GM18505 (cell line): ENCODE results near the gene RCOR1.

ENCODE experiments used
- ATAC-seq: cut with Tn5 transposase; IDR thresholded peaks from one replicate; pipeline ENCODE4 v1.9.1; 2021; ENCODE audit not compliant: unreplicated experiment
- POLR2A ChIP-seq: IDR thresholded peaks from 4 replicates; pipeline ENCODE4 v1.6.1; 2011; ENCODE audit warnings: borderline replicate concordance; ENCODE audit not compliant: insufficient read depth, insufficient read length; ENCODE audit errors: extremely low read depth

Gene RCOR1

GRCh38 chr14:102729268-102729667 is 136.8 kb downstream of the RCOR1 start:
- ATAC-seq: no peak
- TF ChIP-seq POLR2A: no peak

DNA sequence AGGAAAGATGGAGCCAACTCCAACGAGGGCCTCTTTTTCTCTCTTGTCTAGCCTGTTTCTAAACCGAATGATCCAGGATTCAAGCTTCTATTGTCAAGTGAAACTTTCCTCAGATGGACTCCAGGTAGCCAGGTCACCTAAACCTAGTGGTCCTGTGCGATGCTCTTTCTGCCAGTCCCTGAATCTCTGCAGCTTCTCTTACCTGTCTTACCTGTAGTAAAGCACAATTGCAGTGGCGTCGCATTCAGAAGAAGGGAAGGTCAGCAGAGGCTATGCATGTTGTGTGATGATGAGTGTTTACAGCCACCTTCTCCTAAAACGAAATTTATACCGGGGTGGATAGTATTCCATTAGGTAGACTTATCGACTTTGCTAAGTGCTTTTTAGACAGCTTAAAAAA is 137.4 kb downstream of the RCOR1 start:
- ATAC-seq: no peak
- no peak for TF ChIP-seq POLR2A

- no peak for TF ChIP-seq POLR2A
Observed at GRCh38 chr14:102731101-102731870, 138.8 kb downstream of the RCOR1 start.

DNA sequence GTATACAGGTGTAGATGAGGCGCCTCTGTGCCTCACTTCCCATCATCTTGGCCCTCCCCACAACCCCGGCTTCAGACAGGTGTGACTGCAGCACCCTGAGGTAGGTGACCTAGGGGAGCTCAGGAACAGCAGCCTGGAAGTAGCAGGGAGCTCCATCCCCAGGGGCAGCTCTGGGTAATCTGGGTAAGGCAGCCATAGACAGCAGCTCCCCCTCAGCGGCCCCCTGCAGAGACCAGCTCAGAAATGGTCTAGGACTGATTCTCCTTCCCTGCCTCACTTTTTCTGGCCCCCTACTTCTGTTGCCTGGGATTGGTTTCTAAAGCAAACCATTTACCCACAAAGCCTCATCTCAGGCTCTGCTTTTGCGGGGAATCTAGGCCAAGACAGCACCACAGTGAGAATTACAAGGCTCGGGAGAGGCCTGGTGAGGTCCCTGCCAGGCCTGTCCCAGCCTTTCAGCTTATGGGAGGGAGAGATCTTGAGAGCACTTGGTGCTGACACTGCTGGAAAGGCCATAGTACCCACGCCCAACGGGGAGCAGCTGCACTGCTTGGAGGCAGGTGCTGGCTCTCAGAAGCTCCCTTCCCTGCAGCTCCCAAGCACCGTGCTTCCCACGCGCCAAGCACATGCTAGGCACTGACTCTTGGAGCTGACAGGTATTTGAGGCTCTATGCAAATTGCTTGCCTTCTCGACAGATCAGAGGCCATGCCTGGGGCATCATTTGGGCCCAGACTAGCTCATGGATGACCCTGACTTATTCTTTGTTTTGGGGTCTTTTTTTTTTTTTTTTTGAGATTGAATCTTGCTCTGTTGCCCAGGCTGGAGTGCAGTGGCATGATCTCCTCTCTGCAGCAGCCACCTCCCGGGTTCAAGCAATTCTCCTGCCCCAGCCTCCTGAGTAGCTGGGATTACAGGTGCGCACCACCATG is 139.7 kb downstream of the RCOR1 start:
- ATAC-seq: no peak
- no peak for TF ChIP-seq POLR2A

More at GRCh38 chr14:102731101-102731870, 138.8 kb downstream of the RCOR1 start:
- ATAC-seq: no peak

DNA sequence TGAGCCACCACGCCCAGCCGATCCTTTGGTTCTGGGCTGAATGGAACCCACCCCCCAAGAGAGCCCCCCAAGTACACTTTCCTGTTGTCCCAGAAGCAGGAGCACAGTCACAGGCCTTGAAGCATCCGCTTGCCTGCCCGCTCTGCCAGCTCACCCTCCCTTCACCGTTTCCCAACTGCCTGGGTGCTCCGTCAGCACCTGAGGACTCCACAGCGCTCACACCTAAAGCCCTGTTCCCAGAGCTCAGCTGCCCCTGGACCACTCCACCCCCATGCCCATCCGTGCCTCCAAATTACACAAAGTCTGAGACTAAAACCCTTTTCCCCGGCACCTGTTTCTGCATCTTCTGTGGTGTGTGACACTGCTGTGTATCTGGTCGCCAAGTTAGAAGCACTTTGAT is 140.5 kb downstream of the RCOR1 start:
- no peak for TF ChIP-seq POLR2A
- no peak for ATAC-seq

GRCh38 chr14:102733326-102733725 is 140.9 kb downstream of the RCOR1 start:
- TF ChIP-seq POLR2A: no peak
- no peak for ATAC-seq

DNA sequence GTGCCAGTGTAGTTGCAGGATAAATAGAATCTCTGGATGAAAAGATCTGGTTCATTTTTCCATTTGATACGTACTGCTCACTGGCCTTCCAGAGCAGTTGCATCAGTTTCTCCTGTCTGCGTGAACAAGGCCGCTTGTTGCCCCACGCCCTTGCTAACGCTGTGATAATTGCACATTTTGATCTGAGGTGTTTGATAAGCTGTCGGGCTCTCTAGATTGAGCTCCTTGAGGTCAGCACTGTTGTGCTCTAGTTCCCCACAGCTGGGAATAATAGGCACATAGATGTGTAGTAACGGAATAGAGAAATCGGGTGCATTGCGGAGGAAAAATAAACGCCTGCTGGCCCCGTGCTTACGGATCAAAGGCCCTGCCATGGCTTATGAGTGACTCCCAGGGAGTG is 142.0 kb downstream of the RCOR1 start:
- no peak for ATAC-seq
- TF ChIP-seq POLR2A: no peak

- ATAC-seq: no peak
Observed at GRCh38 chr14:102736956-102737355, 144.5 kb downstream of the RCOR1 start.

DNA sequence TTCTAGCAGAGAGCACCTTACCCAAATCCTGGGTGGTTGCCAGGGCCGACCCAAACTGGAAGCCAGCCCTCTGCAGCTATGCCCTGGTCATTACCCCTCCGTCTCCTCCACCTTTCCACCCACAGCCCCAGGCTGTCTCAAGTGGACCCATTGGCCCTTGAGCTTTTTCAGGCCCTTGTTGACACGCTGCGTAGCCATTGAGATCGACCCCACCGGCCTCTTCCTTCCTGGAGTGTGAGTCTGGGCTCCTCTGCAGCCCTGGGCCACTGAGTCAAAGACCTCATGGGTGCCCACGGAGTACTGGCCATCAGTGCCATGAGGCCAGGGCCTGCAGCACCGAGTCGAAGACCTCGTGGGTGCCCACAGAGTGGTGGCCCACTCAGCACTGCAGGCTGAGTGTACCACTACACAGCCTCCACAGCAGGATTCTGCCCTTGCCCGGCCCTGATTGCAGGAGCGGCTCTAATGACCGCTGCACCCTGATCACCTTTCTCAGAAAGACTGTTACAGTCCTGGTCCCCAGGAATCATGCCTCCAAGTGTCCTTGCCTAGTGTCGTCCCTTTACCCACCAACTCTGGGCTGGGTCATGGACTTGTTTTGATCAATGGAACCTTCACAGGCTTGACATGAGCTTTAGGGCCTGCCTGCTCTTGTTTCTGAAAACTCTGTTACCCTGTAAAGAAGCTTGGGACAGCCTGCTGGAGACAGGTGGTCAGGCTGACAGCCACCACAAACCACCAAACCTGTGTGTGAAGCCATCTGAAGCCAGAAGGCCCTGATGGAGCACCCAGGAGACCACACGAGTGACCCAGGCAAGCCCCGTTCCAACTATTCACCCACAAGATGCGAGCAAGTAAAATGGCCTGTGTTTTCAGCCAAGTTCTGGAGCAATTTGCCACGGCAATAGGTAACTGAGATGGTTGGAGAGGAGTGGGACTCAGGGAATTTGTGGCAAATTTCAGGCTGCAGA is 145.2 kb downstream of the RCOR1 start:
- no peak for ATAC-seq
- no peak for TF ChIP-seq POLR2A

More at GRCh38 chr14:102736956-102737355, 144.5 kb downstream of the RCOR1 start:
- TF ChIP-seq POLR2A: no peak

DNA sequence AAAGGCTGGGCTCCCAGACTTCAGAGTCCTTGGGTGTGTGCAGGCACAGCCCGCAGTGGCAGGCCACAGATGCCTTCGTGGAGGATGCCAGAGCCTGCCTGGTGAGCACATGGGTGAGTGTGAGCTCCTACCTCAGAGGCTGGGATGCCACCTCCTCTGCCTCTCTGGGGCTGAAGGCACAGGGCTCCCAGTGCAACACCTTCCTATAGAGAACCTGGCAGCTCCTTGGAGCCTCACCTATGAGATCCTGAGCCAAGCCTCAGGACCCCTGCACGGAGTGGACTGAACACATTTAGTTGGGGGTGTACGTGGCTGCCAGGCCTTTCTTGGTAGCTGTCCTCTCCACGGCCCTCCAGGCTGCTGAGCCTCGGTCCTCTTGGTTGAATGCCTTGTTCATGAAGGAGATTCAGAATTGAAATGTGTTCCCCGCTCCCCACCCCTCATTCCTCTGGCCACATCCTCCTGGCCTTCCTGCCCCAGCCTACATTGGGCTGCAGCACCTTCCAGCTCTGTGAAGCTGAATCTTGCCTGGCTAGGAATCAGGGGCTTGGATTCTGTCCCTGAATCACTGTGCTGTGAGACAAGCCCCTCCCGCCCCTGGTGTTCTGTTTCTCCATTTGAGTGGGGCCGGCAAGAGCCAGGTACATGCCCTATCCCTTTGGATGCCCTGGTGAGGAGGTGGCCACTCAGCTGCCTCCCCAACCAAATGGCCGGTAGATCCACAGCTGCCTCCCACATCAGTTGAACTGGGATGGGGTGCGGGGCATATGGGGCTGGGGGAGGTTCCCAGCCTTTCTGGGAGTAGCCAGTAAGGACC is 146.1 kb downstream of the RCOR1 start:
- ATAC-seq: no peak
- no peak for TF ChIP-seq POLR2A

DNA sequence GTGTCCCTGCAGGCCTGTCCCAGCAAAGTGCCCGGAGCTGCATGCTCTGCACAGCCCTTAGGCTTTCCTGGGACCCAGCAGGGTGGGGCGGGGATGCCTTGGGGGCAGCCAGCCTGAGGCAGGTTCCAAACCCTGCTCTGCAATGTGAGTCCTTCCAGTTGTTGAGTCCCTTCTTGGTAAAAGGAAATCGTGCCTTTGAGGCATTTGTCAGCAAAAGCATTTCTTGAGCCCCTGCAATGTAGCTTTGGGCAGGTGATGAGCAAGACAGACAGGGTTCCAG is 146.7 kb downstream of the RCOR1 start:
- no peak for TF ChIP-seq POLR2A
- ATAC-seq: no peak
